ENCODE results near the gene ADCY9. TPM values are rescaled to one million over a fixed set of nuclear protein-coding genes. Genes with fewer than 3 reads are reported as not detected.

The ADCY9 gene
- polyA plus RNA-seq, 2 of the 4 experiments (the other 2 are of a cell fraction): 6.2 to 7.6 TPM

GRCh38 chr16:4116325-4117249 is at the start of gene ADCY9 (continued):
- no peak for TF ChIP-seq HMGXB4 (CRISPR knock-in tag; IDR thresholded peaks at IDR 0.05; ENCODE audit: borderline replicate concordance)
- TF ChIP-seq, protein P1, sequence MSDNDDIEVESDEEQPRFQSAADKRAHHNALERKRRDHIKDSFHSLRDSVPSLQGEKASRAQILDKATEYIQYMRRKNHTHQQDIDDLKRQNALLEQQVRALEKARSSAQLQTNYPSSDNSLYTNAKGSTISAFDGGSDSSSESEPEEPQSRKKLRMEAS (IDR thresholded peaks at IDR 0.05): peak; percentile 45; the same call in 1 of the 2 replicates

GRCh38 chr16:4160658-4161430 is 44.6 kb upstream of the ADCY9 start:
- ChIA-PET POLR2A (interaction anchor here (0.6 kb wide), 1 partner anchor 17 kb away, joined by 3 read pairs; no protein-coding TSS in a partner anchor), CTCF (interaction anchor here (1.0 to 2.6 kb wide), 3 partner anchors 8 to 93 kb away, joined by 3 to 6 read pairs (median 3); no protein-coding TSS in a partner anchor)
- FAIRE-seq: no peak
- DNase-seq (ENCODE audit: low read depth in 1 of 2, low spot score in 1 of 2): no peak
- TF ChIP-seq BHLHE40 (IDR thresholded peaks at IDR 0.05; ENCODE audit: low read depth, low read length) (no peak), POLR2AphosphoS2 (conservative IDR thresholded peaks at IDR 0.05; ENCODE audit: low read length) (no peak), CHD4 (IDR thresholded peaks at IDR 0.05; ENCODE audit: borderline replicate concordance) (no peak), HEYL (CRISPR knock-in tag; IDR thresholded peaks at IDR 0.05) (no peak), FOXS1 (CRISPR knock-in tag; IDR thresholded peaks at IDR 0.05) (no peak), POLR2A (IDR thresholded peaks at IDR 0.05; ENCODE audit: low read length) (no peak), PBX3 (IDR thresholded peaks at IDR 0.05) (no peak), TP53 (CRISPR knock-in tag; IDR thresholded peaks at IDR 0.05) (no peak), HMGXB4 (CRISPR knock-in tag; IDR thresholded peaks at IDR 0.05; ENCODE audit: borderline replicate concordance) (no peak), CTCF (IDR thresholded peaks at IDR 0.05) (no peak), NR3C1 (IDR thresholded peaks at IDR 0.05) (no peak), ZC3H11A (IDR thresholded peaks at IDR 0.05) (no peak)
- Histone ChIP-seq H3K9me3 (no peaks in the 10 kb centered on the region), H3K27ac (no peak overlapping the region), H3K4me1 (no peaks in the 10 kb centered on the region), H3K4me2 (no peak overlapping the region), H3K4me3 (no peak overlapping the region)
- WGBS (ENCODE audit: missing lambda C conversion rate): 82% methylated on average over 7 of the region's 7 CpGs
- ATAC-seq: no peak

DNA sequence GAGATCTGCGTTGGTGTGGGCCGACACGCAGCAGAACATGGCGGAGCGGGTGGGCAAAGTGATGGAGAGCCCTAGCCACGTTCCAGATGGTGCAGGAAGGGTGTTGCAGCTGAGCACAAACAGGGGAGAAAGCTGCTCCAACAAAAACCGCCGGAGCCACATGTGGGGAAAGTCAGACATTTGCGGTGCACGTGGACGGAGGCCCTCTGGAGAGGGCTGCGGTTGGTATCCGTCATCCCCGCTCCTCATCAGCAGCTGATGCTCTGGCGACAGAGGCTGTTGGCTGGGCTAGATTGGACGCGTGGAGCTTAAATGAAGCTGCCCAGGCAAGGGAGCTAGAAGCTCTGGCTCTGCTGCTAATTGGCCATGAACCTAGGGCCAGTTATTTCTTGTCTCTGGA is 43.5 kb upstream of the ADCY9 start:
- no peak for FAIRE-seq
- Histone ChIP-seq H3K9me3 (no peaks in the 10 kb centered on the region), H3K4me2 (no peak overlapping the region), H3K27ac (no peak overlapping the region), H3K4me1 (no peaks in the 10 kb centered on the region), H3K4me3 (no peak overlapping the region)
- ATAC-seq: no peak
- CTCF ChIA-PET: interaction anchor here (2.6 kb wide), 1 partner anchor 94 kb away, joined by 6 read pairs; no protein-coding TSS in a partner anchor
- POLR2A ChIA-PET: no interaction called here
- no peak for TF ChIP-seq EP300 (IDR thresholded peaks at IDR 0.05)
- TF ChIP-seq NPAS2 (CRISPR knock-in tag; IDR thresholded peaks at IDR 0.05; ENCODE audit: borderline replicate concordance): no peak
- no peak for TF ChIP-seq HOXA7 (CRISPR knock-in tag; IDR thresholded peaks at IDR 0.05)
- TF ChIP-seq HOXB5 (CRISPR knock-in tag; IDR thresholded peaks at IDR 0.05): no peak
- DNase-seq (ENCODE audit: low read depth in 1 of 2, low spot score in 1 of 2): no peak
- WGBS (ENCODE audit: missing lambda C conversion rate): 88% methylated on average over 17 of the region's 17 CpGs

Measured in A549 (cell line).